Upper lobe of left lung (tissue), 4 donors: ENCODE results near the gene ARL4A.

Source experiments
- EP300 ChIP-seq, 4 donors: sonication (generic); formaldehyde crosslinking; IDR thresholded peaks; one replicate each; pipeline ENCODE4 v1.5.1; 2017; ENCODE audit warnings: antibody characterized with exemption in 4 of 4, control low read depth in 2 of 4
- POLR2A ChIP-seq, 4 donors: fragments of 450-650 bp; IDR thresholded peaks; one replicate each; pipeline ENCODE4 v1.5.1; 2016 to 2017; ENCODE audit warnings: antibody characterized with exemption in 4 of 4, mild to moderate bottlenecking in 2 of 4
- POLR2AphosphoS5 ChIP-seq, 2 donors: sonication (generic); formaldehyde crosslinking; IDR thresholded peaks; one replicate each; pipeline ENCODE4 v1.5.1; 2017; ENCODE audit warnings: antibody characterized with exemption in 2 of 2
- TF ChIP-seq, protein P1 (sequence below), 6 experiments: fragments of 450-650 bp in 4 of 6; fragments of 200-600 bp in 2 of 6; sonication (generic) in 2 of 6; IDR thresholded peaks; one replicate each; pipeline ENCODE4 v1.5.1; 2016 to 2019; ENCODE audit warnings: antibody characterized with exemption in 6 of 6

DNA sequence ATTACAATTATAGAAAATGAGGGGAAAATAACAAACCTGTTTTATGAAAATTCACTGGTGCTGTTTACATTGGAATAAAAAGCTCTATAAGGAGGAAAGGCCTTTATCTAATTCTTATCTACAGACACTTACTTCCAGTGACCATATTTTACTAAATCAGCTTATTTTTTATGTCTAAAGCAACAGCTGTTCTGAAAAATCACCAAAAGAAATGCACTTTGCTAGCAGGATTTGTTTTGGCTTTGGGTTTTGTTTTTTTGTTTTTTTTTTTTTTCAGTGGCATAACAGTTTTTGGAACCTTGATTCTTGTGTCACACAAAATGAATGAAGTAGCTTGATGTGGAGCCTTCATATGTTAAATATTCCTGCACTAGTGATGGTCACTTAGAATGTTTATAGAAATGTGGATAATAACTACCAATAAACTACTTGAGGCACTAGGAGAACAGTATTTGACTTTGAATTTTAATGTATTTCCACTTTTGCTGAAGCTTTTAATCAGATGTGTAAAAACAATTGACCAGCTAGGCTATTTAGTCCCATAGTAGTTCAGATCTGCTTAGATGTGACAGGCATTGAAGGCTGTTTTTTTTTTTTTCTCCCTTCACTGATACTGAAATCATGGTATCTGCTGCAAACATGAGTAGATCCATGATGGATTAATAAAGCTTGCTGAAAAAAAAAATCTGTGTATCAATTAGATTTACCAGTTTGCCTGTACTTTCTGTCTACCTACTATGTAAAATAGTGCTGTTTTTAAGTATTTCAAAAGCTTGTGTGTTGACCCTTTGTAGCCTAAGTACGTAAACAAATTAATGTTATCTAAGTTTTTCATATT is 2.8 kb downstream of the ARL4A start:
- TF ChIP-seq, protein P1, sequence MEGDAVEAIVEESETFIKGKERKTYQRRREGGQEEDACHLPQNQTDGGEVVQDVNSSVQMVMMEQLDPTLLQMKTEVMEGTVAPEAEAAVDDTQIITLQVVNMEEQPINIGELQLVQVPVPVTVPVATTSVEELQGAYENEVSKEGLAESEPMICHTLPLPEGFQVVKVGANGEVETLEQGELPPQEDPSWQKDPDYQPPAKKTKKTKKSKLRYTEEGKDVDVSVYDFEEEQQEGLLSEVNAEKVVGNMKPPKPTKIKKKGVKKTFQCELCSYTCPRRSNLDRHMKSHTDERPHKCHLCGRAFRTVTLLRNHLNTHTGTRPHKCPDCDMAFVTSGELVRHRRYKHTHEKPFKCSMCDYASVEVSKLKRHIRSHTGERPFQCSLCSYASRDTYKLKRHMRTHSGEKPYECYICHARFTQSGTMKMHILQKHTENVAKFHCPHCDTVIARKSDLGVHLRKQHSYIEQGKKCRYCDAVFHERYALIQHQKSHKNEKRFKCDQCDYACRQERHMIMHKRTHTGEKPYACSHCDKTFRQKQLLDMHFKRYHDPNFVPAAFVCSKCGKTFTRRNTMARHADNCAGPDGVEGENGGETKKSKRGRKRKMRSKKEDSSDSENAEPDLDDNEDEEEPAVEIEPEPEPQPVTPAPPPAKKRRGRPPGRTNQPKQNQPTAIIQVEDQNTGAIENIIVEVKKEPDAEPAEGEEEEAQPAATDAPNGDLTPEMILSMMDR (IDR thresholded peaks at IDR 0.05) = no peak
- no peak for TF ChIP-seq EP300 (IDR thresholded peaks at IDR 0.05)
- no peak for TF ChIP-seq POLR2A (IDR thresholded peaks at IDR 0.05)
- no peak for TF ChIP-seq POLR2AphosphoS5 (IDR thresholded peaks at IDR 0.05)
